ENCODE data around the gene RARB.

Gene RARB

GRCh38 chr3:25427942-25428788, at the start of gene RARB:
Gene RARB, plus strand, starts transcription at chr3:25428263. Its CDS starts 469 bp downstream, at chr3:25428732.
- no peak for TF ChIP-seq CTCF (IDR thresholded peaks at IDR 0.05; ENCODE audit: low read depth, low read length, missing control alignments)
- in situ Hi-C loops (cut with HindIII; ENCODE audit: low pct_ligation_motif_present, low sequenced_read_pairs), result no loop called here
- Histone ChIP-seq H3K27me3 (replicated peaks) (no peaks in the 10 kb centered on the region), H3K4me3 (ENCODE audit: low read depth, low read length) (peak within 1 kb of the TSS; percentile 90), H3K36me3 (replicated peaks) (no peaks in the 10 kb centered on the region), H3K27ac (peak within 1 kb of the TSS; percentile 99)
- DNase-seq, result peak; percentile 99

- DNase-seq, result no peak
- in situ Hi-C loops (cut with HindIII; ENCODE audit: low pct_ligation_motif_present, low sequenced_read_pairs), result no loop called here
- Histone ChIP-seq H3K27ac (no peak overlapping the region), H3K27me3 (replicated peaks) (no peaks in the 10 kb centered on the region), H3K4me3 (ENCODE audit: low read depth, low read length) (no peak overlapping the region), H3K36me3 (replicated peaks) (no peaks in the 10 kb centered on the region)
- TF ChIP-seq CTCF (IDR thresholded peaks at IDR 0.05; ENCODE audit: low read depth, low read length, missing control alignments), result no peak
These were observed 49.2 kb upstream of the RARB start for GRCh38 chr3:25378786-25379311.

GRCh38 chr3:25380222-25380739, 47.8 kb upstream of the RARB start:
- in situ Hi-C loops (cut with HindIII; ENCODE audit: low pct_ligation_motif_present, low sequenced_read_pairs), result no loop called here
- Histone ChIP-seq H3K27ac (no peak overlapping the region), H3K4me3 (ENCODE audit: low read depth, low read length) (no peak overlapping the region), H3K36me3 (replicated peaks) (no peaks in the 10 kb centered on the region), H3K27me3 (replicated peaks) (no peaks in the 10 kb centered on the region)
- TF ChIP-seq CTCF (IDR thresholded peaks at IDR 0.05; ENCODE audit: low read depth, low read length, missing control alignments), result no peak
- DNase-seq, result no peak

GRCh38 chr3:25381083-25381482, 47.0 kb upstream of the RARB start:
- H3K27me3 ChIP-seq (replicated peaks), result no peaks in the 10 kb centered on the region
- H3K4me3 ChIP-seq (ENCODE audit: low read depth, low read length), result no peak overlapping the region
- TF ChIP-seq CTCF (IDR thresholded peaks at IDR 0.05; ENCODE audit: low read depth, low read length, missing control alignments), result no peak
- H3K36me3 ChIP-seq (replicated peaks), result no peaks in the 10 kb centered on the region
- no peak overlapping the region for H3K27ac ChIP-seq
- in situ Hi-C loops (cut with HindIII; ENCODE audit: low pct_ligation_motif_present, low sequenced_read_pairs), result no loop called here
- no peak for DNase-seq

GRCh38 chr3:25384471-25384870, 43.6 kb upstream of the RARB start:
- Histone ChIP-seq H3K4me3 (ENCODE audit: low read depth, low read length) (no peak overlapping the region), H3K36me3 (replicated peaks) (no peaks in the 10 kb centered on the region), H3K27me3 (replicated peaks) (no peaks in the 10 kb centered on the region), H3K27ac (no peak overlapping the region)
- no peak for DNase-seq
- in situ Hi-C loops (cut with HindIII; ENCODE audit: low pct_ligation_motif_present, low sequenced_read_pairs), result no loop called here
- TF ChIP-seq CTCF (IDR thresholded peaks at IDR 0.05; ENCODE audit: low read depth, low read length, missing control alignments), result no peak
